H54 (cell line): ENCODE results near the gene DNAJC15.

ENCODE experiments used
- DNase-seq: peaks from one replicate; pipeline ENCODE4 v3.0.0; 2011; ENCODE audit warnings: low spot score, mixed read lengths; ENCODE audit not compliant: insufficient read length
- FAIRE-seq: peaks from 3 replicates; lab custom pipeline; 2011; peaks lifted over from hg19 to GRCh38; lab: Jason Lieb, UNC
- POLR2A ChIP-seq: IDR thresholded peaks from 2 replicates; pipeline ENCODE4 v1.6.1; 2011; ENCODE audit warnings: low read depth, mild to moderate bottlenecking, low read length

Gene DNAJC15

GRCh38 chr13:42992764-42993122 is 30.6 kb upstream of the DNAJC15 start:
- FAIRE-seq: no peak
- TF ChIP-seq POLR2A: no peak
- no peak for DNase-seq

GRCh38 chr13:42994878-42995277 is 28.5 kb upstream of the DNAJC15 start:
- DNase-seq (no peak), FAIRE-seq (no peak)
- TF ChIP-seq POLR2A: no peak

- no peak for FAIRE-seq
- no peak for TF ChIP-seq POLR2A
- no peak for DNase-seq
Observed at GRCh38 chr13:42996584-42996983, 26.8 kb upstream of the DNAJC15 start.

- TF ChIP-seq POLR2A: no peak
- no peak for DNase-seq
- FAIRE-seq: no peak
Observed at GRCh38 chr13:42997381-42997780, 26.0 kb upstream of the DNAJC15 start.

GRCh38 chr13:42999491-42999890 is 23.9 kb upstream of the DNAJC15 start:
- DNase-seq: no peak
- FAIRE-seq: no peak

GRCh38 chr13:43000676-43001075 is 22.7 kb upstream of the DNAJC15 start:
- no peak for FAIRE-seq
- no peak for DNase-seq
- no peak for TF ChIP-seq POLR2A

More at GRCh38 chr13:42999491-42999890, 23.9 kb upstream of the DNAJC15 start:
- TF ChIP-seq POLR2A: no peak

GRCh38 chr13:43002021-43002420 is 21.4 kb upstream of the DNAJC15 start:
- DNase-seq (no peak), FAIRE-seq (no peak)
- TF ChIP-seq POLR2A: no peak

GRCh38 chr13:43003010-43003409 is 20.4 kb upstream of the DNAJC15 start:
- FAIRE-seq (no peak), DNase-seq (no peak)
- no peak for TF ChIP-seq POLR2A

GRCh38 chr13:43003729-43004128 is 19.7 kb upstream of the DNAJC15 start:
- FAIRE-seq: no peak
- no peak for TF ChIP-seq POLR2A
- DNase-seq: no peak

- FAIRE-seq: no peak
- no peak for DNase-seq
- no peak for TF ChIP-seq POLR2A
Observed at GRCh38 chr13:43005460-43006236, 17.7 kb upstream of the DNAJC15 start.

- no peak for DNase-seq
- TF ChIP-seq POLR2A: no peak
- no peak for FAIRE-seq
Observed at GRCh38 chr13:43006893-43007631, 16.3 kb upstream of the DNAJC15 start.

- no peak for DNase-seq
- FAIRE-seq: no peak
- TF ChIP-seq POLR2A: no peak
Observed at GRCh38 chr13:43008596-43008995, 14.8 kb upstream of the DNAJC15 start.

GRCh38 chr13:43009506-43009905 is 13.9 kb upstream of the DNAJC15 start:
- TF ChIP-seq POLR2A: no peak
- DNase-seq (no peak), FAIRE-seq (no peak)

GRCh38 chr13:43014162-43014561 is 9.2 kb upstream of the DNAJC15 start:
- FAIRE-seq (no peak), DNase-seq (no peak)
- no peak for TF ChIP-seq POLR2A

GRCh38 chr13:43016226-43016625 is 7.2 kb upstream of the DNAJC15 start:
- no peak for TF ChIP-seq POLR2A
- no peak for DNase-seq

GRCh38 chr13:43019811-43020210 is 3.6 kb upstream of the DNAJC15 start:
- TF ChIP-seq POLR2A: no peak
- no peak for FAIRE-seq
- DNase-seq: no peak

More at GRCh38 chr13:43016226-43016625, 7.2 kb upstream of the DNAJC15 start:
- no peak for FAIRE-seq
